H9 (cell line): ENCODE results near the gene DHCR7. TPM values are rescaled to one million over a fixed set of nuclear protein-coding genes. Genes with fewer than 3 reads are reported as not detected.

ENCODE experiments used
- DNase-seq: peaks from one replicate; pipeline ENCODE4 v3.0.0-alpha.2; 2017
- H2AFZ ChIP-seq: one replicate; pipeline ENCODE4 v1.6.1; 2013; ENCODE audit warnings: mild to moderate bottlenecking, low read length, control low read depth, moderate library complexity
- H2AK5ac ChIP-seq: 2 replicates; pipeline ENCODE4 v1.6.1; 2013; ENCODE audit warnings: low read length, control low read depth, mixed read lengths; ENCODE audit not compliant: insufficient read length
- H2BK120ac ChIP-seq: one replicate; pipeline ENCODE4 v1.6.1; 2013; ENCODE audit warnings: low read depth, mild to moderate bottlenecking, low read length, control low read depth, inconsistent platforms; ENCODE audit not compliant: poor library complexity, severe bottlenecking
- H2BK12ac ChIP-seq: 2 replicates; pipeline ENCODE4 v1.6.1; 2013; ENCODE audit warnings: low read length, control low read depth, mixed read lengths, low read depth; ENCODE audit not compliant: insufficient read length
- H2BK15ac ChIP-seq: 2 replicates; pipeline ENCODE4 v1.6.1; 2013; ENCODE audit warnings: low read depth, low read length, control low read depth
- H2BK20ac ChIP-seq: one replicate; pipeline ENCODE4 v1.6.1; 2013; ENCODE audit warnings: low read depth, mild to moderate bottlenecking, low read length, control low read depth, inconsistent platforms; ENCODE audit not compliant: poor library complexity, severe bottlenecking
- H2BK5ac ChIP-seq: 2 replicates; pipeline ENCODE4 v1.6.1; 2013; ENCODE audit warnings: low read length, control low read depth, mixed read lengths; ENCODE audit not compliant: insufficient read length
- H3K14ac ChIP-seq: 2 replicates; pipeline ENCODE4 v1.6.1; 2013; ENCODE audit warnings: low read length, control low read depth; ENCODE audit not compliant: insufficient read depth
- H3K18ac ChIP-seq: 2 replicates; pipeline ENCODE4 v1.6.1; 2013; ENCODE audit warnings: low read depth, mild to moderate bottlenecking, mixed read lengths, low read length, control low read depth; ENCODE audit not compliant: insufficient read length
- H3K23ac ChIP-seq: 2 replicates; pipeline ENCODE4 v1.6.1; 2013; ENCODE audit warnings: low read length, control low read depth, mixed read lengths, low read depth; ENCODE audit not compliant: insufficient read length
- H3K23me2 ChIP-seq: 2 replicates; pipeline ENCODE4 v1.6.1; 2013; ENCODE audit warnings: low read depth, mild to moderate bottlenecking, mixed read lengths, low read length, control low read depth; ENCODE audit not compliant: insufficient read length, poor library complexity, severe bottlenecking
- H3K27ac ChIP-seq: 2 replicates; pipeline ENCODE4 v1.5.1; 2013; ENCODE audit warnings: low read length, control low read depth, mixed read lengths, low read depth; ENCODE audit not compliant: insufficient read length
- H3K27me3 ChIP-seq: 2 replicates; pipeline ENCODE4 v1.6.1; 2013; ENCODE audit warnings: low read length, control low read depth, inconsistent platforms; ENCODE audit not compliant: insufficient read depth
- H3K4ac ChIP-seq: 2 replicates; pipeline ENCODE4 v1.6.1; 2013; ENCODE audit warnings: low read depth, mild to moderate bottlenecking, control low read depth, inconsistent platforms, low read length, moderate library complexity
- H3K4me1 ChIP-seq: 2 replicates; pipeline ENCODE4 v1.6.1; 2013; ENCODE audit warnings: low read length, control low read depth, inconsistent platforms; ENCODE audit not compliant: insufficient read depth
- H3K4me2 ChIP-seq: 2 replicates; pipeline ENCODE4 v1.6.1; 2013; ENCODE audit warnings: low read length, control low read depth, mixed read lengths; ENCODE audit not compliant: insufficient read length, insufficient read depth
- H3K56ac ChIP-seq: 2 replicates; pipeline ENCODE4 v1.6.1; 2013; ENCODE audit warnings: low read depth, mild to moderate bottlenecking, mixed read lengths, low read length, control low read depth; ENCODE audit not compliant: insufficient read length
- H3K79me1 ChIP-seq: 2 replicates; pipeline ENCODE4 v1.6.1; 2013; ENCODE audit warnings: low read depth, mild to moderate bottlenecking, moderate library complexity, low read length, control low read depth, inconsistent platforms; ENCODE audit not compliant: insufficient read depth, poor library complexity, severe bottlenecking
- H3K79me2 ChIP-seq: 2 replicates; pipeline ENCODE4 v1.6.1; 2013; ENCODE audit warnings: low read length, control low read depth, inconsistent platforms; ENCODE audit not compliant: insufficient read depth
- H3K9ac ChIP-seq: 2 replicates; pipeline ENCODE4 v1.6.1; 2013; ENCODE audit warnings: low read length, control low read depth, mixed read lengths; ENCODE audit not compliant: insufficient read length; ENCODE audit errors: extremely low read depth
- H3K9me3 ChIP-seq: one replicate; pipeline ENCODE4 v1.6.1; 2013; ENCODE audit warnings: low read depth, low read length, inconsistent platforms; ENCODE audit not compliant: control insufficient read depth
- H3T11ph ChIP-seq: one replicate; pipeline ENCODE4 v1.6.1; 2013; ENCODE audit warnings: mild to moderate bottlenecking, low read length, control low read depth, inconsistent platforms
- H4K20me1 ChIP-seq: one replicate; pipeline ENCODE4 v1.6.1; 2013; ENCODE audit not compliant: control insufficient read depth, insufficient read length, insufficient read depth
- H4K5ac ChIP-seq: 2 replicates; pipeline ENCODE4 v1.6.1; 2013; ENCODE audit warnings: low read depth, mild to moderate bottlenecking, mixed read lengths, low read length, control low read depth; ENCODE audit not compliant: insufficient read length
- H4K8ac ChIP-seq: replicated peaks from 2 replicates; pipeline ENCODE4 v1.6.1; 2013; ENCODE audit warnings: low read length, control low read depth, mixed read lengths, low read depth; ENCODE audit not compliant: insufficient read length
- H4K91ac ChIP-seq: 2 replicates; pipeline ENCODE4 v1.6.1; 2013; ENCODE audit warnings: low read depth, mild to moderate bottlenecking, moderate library complexity, mixed read lengths, low read length, control low read depth; ENCODE audit not compliant: insufficient read length
- H3K27ac Mint-ChIP-seq, 3 experiments: 2 replicates in 2 of 3; 3 replicates in 1 of 3; pipeline ENCODE4 v1.8.0; 2020 to 2021; ENCODE audit warnings: mixed read lengths in 3 of 3, mild to moderate bottlenecking in 1 of 3, moderate library complexity in 1 of 3
- H3K27me3 Mint-ChIP-seq: 2 replicates; pipeline ENCODE4 v1.8.0; 2021; ENCODE audit warnings: low read depth, mild to moderate bottlenecking, moderate library complexity, mixed read lengths
- H3K36me3 Mint-ChIP-seq, 3 experiments: 2 replicates in 2 of 3; 3 replicates in 1 of 3; pipeline ENCODE4 v1.8.0; 2020 to 2021; ENCODE audit warnings: low read depth in 3 of 3, mixed read lengths in 3 of 3; ENCODE audit not compliant: insufficient read depth in 1 of 3
- H3K4me1 Mint-ChIP-seq, 2 experiments: 2 replicates each; pipeline ENCODE4 v1.8.0; 2020; ENCODE audit warnings: mixed read lengths in 2 of 2
- H3K4me3 Mint-ChIP-seq, 2 experiments: 2 replicates in 1 of 2; 3 replicates in 1 of 2; pipeline ENCODE4 v1.8.0; 2020 to 2021; ENCODE audit warnings: mild to moderate bottlenecking in 2 of 2, mixed read lengths in 2 of 2, moderate library complexity in 1 of 2
- H3K9me3 Mint-ChIP-seq, 2 experiments: 2 replicates in 1 of 2; 3 replicates in 1 of 2; pipeline ENCODE4 v1.8.0; 2020; ENCODE audit warnings: mild to moderate bottlenecking in 2 of 2, mixed read lengths in 2 of 2, moderate library complexity in 1 of 2
- WGBS: extraction: QIAGEN DNeasy Blood & Tissue Kit; methylation state at CpG from one replicate; pipeline ENCODE4 v1.1.7; 2013; ENCODE audit warnings: missing lambda C conversion rate, low lambda C conversion rate, mixed read lengths; ENCODE audit not compliant: insufficient read length; ENCODE audit errors: extremely low coverage; 5-methylcytosine and 5-hydroxymethylcytosine counted together
- total RNA-seq: library from RNA; stranded (reverse); gene quantifications from 2 replicates; pipeline ENCODE4 v1.2.1, GENCODE V29; 2021
- TF ChIP-seq, protein P1 (sequence below): fragments of 200-600 bp; sonication (generic); conservative IDR thresholded peaks from 3 replicates; pipeline ENCODE4 v1.8.0; 2021; ENCODE audit warnings: antibody characterized with exemption, mild to moderate bottlenecking

The DHCR7 gene
- total RNA-seq, 1 experiment from 2014 or later, result 124 TPM

DNA sequence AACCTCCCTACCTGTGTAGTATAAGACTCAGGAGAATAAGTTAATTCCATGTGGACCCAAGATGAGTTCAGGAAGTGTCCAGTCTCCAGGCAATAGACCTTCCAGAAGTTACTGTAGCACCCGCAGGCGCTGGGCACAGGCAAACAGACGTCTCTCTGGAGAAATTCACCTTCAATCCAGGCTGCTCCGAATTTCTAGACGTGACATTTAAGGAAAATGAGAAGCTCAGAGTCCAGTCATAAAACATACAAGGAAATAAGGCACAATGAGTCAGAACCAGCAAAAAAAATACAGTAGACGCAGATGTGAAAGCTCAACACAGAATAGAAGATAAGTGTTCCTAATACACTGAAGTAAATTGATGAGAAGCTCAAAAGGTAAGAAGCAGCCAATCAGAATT is 19.0 kb upstream of the DHCR7 start:
- no peak overlapping the region for H2BK120ac ChIP-seq
- WGBS, result no CpG with 5 or more reads among the region's 6 CpGs
- no peak for DNase-seq
- no peaks in the 10 kb centered on the region for H4K20me1 ChIP-seq
- H4K91ac ChIP-seq, result no peak overlapping the region
- H3K27ac ChIP-seq, result no peak overlapping the region
- H3K23ac ChIP-seq, result no peak overlapping the region
- H3K79me2 ChIP-seq, result no peaks in the 10 kb centered on the region
- H2AFZ ChIP-seq, result no peak overlapping the region
- no peak overlapping the region for H3K4me2 ChIP-seq
- H3K4me1 ChIP-seq, result no peaks in the 10 kb centered on the region
- no peak overlapping the region for H3K9ac ChIP-seq
- H3K79me1 ChIP-seq, result no peaks in the 10 kb centered on the region
- no peak overlapping the region for H4K8ac ChIP-seq
- H3K18ac ChIP-seq, result no peak overlapping the region
- TF ChIP-seq, protein P1, sequence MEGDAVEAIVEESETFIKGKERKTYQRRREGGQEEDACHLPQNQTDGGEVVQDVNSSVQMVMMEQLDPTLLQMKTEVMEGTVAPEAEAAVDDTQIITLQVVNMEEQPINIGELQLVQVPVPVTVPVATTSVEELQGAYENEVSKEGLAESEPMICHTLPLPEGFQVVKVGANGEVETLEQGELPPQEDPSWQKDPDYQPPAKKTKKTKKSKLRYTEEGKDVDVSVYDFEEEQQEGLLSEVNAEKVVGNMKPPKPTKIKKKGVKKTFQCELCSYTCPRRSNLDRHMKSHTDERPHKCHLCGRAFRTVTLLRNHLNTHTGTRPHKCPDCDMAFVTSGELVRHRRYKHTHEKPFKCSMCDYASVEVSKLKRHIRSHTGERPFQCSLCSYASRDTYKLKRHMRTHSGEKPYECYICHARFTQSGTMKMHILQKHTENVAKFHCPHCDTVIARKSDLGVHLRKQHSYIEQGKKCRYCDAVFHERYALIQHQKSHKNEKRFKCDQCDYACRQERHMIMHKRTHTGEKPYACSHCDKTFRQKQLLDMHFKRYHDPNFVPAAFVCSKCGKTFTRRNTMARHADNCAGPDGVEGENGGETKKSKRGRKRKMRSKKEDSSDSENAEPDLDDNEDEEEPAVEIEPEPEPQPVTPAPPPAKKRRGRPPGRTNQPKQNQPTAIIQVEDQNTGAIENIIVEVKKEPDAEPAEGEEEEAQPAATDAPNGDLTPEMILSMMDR, result no peak
- H3K9me3 ChIP-seq, result peaks cover 16% of the 10 kb centered on the region
- H2BK12ac ChIP-seq, result no peak overlapping the region
- Mint-ChIP-seq H3K36me3 (peaks cover 33 to 72% (median 47%) of the 10 kb centered on the region in 3 experiments; a peak in 6 of 7 replicates), H3K27ac (no peak overlapping the region), H3K9me3 (peaks cover 17 to 21% of the 10 kb centered on the region in 2 experiments), H3K4me1 (no peaks in the 10 kb centered on the region), H3K4me3 (no peak overlapping the region), H3K27me3 (no peaks in the 10 kb centered on the region; the same call in 1 of the 2 replicates)
- H2AK5ac ChIP-seq, result no peak overlapping the region
- no peak overlapping the region for H3K56ac ChIP-seq
- H2BK5ac ChIP-seq, result no peak overlapping the region
- H3K27me3 ChIP-seq, result no peaks in the 10 kb centered on the region
- H3K23me2 ChIP-seq, result no peaks in the 10 kb centered on the region
- H3T11ph ChIP-seq, result no peak overlapping the region
- no peak overlapping the region for H2BK15ac ChIP-seq
- no peak overlapping the region for H4K5ac ChIP-seq
- H2BK20ac ChIP-seq, result no peak overlapping the region
- H3K14ac ChIP-seq, result no peak overlapping the region
- H3K4ac ChIP-seq, result no peak overlapping the region
